Stimulated activated CD4-positive, alpha-beta T cell treated with anti-CD3 and anti-CD28 coated beads, Interleukin-1b, Interleukin-23, amount 100 ng/mL, for 48 hours (primary cell): ENCODE measurements around the gene ST3GAL4.
"Not testable (repeated sequence)": the region's sequence is repeated elsewhere in the genome, so short reads cannot be mapped to it uniquely, and the experiment has no call there.

ENCODE experiments used
- DNase-seq: peaks from one replicate; pipeline ENCODE4 v3.0.0-alpha.2; 2020

The ST3GAL4 gene

DNA sequence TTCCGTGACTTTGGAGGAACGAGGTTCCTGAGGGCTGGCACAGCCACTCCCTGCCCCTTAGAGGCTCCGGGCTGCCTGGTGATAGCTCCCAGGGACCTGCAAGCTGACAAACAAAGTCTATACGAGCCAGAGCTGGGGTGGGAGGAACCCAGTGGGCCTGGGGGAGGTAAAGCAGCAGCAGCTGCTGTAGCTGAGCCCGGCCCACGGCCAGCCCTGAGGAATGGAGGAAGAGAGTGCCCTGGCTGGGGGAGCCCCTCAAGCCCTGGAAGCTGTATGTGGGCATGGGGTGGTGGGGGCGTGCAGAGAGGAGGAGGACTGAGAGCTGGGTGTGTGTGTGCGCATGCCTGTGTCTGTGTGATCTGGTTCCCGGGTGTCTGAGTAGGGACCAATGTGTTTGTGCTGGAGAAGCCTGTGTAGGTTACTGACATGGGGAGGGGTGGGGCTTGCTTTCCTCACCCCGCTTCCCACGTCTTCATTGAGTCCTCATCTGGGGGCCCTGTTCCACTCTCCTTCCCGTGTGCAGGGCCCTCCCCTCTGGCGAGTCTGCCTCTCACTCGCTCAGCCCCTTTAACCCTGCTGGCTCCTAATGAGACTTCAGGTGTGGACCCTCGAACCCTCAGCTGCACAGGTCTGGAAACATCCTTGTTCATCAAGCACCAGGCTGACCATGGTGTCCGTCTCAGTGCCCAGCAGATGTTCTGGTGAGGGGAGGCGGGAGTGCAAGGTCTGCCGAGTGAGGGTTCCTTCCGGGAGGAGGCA lies 10.8 kb downstream of the ST3GAL4 start:
- DNase-seq: no peak

- not testable (repeated sequence) for DNase-seq
These were observed 11.6 kb downstream of the ST3GAL4 start for GRCh38 chr11:126366823-126367654.

DNA sequence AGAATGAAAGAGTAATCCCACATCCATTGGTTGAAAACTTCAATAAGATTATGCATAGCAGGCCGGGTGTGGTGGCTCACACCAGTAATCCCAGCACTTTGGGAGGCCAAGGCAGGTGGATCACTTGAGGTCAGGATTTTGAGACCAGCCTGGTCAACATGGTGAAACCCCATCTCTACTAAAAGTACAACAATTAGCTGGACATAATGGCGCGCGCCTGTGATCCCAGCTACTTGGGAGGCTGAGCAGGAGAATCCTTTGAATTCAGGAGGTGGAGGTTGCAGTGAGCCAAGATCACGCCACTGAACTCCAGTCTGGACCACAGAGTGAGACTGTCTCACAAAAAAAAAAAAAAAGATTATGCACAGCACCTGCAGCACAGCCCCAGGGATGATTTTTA lies 12.3 kb downstream of the ST3GAL4 start:
- DNase-seq: not testable (repeated sequence)

DNA sequence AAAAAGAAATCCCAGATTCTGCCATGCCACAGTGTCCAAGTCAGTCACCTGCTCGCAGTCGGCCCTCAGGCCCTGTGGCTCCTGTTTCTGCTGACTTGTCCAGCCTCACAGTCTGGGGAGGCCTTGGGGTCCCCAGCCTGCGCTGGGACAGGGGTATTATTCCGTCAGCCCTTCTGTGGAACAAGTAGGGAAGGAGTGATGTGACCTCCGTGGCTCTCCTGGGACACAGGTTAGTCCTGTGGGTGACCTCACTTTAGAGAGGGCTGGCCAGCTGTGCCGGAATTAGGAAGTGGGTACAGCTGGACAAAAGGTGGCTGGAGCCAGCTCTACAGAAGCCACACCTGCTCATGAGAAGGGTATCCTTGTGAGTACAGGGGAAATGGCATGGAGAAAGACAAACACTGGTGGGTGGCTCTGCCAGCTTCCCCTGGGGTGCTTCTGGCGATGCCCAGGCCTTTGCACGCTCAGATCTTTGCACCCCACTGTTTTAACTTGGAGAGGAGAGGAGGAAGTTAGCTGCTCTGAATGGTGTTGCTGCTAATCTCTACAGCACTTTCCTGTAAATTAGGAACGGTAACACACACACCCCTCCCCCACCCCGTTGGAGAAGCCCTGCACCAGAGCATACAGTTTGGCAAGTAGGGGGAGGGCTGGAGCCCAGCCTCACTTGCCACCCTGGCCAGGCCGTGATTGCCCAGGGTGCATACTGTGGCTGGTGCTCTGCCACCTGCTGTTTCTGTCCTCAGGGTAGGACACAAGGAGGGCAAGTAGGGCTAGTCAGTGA lies 13.0 kb downstream of the ST3GAL4 start:
- DNase-seq: not testable (repeated sequence)

DNA sequence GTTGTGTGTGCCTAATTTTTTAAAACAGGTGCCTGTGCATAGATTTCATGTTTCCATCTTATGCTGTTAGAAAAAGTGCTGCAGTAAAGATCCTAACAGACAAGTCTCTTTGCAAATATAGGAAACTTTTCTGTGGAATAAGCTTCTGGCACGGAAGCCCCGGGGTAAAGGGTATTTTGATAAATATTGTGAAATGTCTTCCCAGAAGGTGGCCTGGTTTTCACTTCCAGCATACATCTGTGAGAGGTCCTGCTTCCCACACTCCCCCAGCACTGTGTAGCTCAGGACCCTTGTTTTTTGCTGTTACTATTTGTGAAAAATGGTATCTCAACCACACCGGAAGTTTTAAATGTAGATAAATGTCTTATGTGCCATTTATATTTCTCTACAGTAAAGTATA lies 14.5 kb downstream of the ST3GAL4 start:
- DNase-seq: no peak

GRCh38 chr11:126371595-126371994 lies 16.1 kb downstream of the ST3GAL4 start:
- no peak for DNase-seq

DNA sequence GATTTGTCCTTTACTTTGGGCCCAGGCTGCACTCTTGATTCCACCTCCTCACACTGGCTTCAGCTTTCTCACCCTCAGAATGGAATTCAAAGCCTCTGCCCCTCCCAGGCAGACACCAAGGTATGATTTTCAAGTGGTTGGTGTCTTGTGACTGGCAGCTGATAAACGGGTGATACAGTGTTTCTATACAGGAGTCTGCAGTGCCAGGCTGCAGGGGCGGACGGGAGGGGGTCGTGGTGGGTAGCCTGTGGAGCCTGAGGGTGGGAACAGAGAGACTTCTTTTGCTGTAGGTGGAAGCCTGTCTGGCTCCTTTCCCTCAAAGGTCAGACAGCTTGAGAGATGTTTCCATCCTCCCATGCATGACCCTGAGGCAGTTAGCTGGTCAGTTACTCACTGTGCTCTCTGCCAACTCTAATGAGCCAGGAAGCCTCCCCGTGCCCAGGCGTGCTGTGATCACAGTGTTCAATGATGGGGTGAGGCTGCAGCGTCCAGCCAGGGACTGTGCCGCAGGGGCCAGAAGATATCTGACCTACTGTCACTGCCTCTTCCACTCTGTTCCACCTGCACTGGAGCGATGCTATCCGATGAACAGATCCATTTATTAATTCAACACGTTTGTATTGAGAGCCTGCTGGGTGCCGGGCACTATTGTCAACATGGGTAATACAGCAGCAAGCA lies 18.0 kb downstream of the ST3GAL4 start:
- DNase-seq: not testable (repeated sequence)

DNA sequence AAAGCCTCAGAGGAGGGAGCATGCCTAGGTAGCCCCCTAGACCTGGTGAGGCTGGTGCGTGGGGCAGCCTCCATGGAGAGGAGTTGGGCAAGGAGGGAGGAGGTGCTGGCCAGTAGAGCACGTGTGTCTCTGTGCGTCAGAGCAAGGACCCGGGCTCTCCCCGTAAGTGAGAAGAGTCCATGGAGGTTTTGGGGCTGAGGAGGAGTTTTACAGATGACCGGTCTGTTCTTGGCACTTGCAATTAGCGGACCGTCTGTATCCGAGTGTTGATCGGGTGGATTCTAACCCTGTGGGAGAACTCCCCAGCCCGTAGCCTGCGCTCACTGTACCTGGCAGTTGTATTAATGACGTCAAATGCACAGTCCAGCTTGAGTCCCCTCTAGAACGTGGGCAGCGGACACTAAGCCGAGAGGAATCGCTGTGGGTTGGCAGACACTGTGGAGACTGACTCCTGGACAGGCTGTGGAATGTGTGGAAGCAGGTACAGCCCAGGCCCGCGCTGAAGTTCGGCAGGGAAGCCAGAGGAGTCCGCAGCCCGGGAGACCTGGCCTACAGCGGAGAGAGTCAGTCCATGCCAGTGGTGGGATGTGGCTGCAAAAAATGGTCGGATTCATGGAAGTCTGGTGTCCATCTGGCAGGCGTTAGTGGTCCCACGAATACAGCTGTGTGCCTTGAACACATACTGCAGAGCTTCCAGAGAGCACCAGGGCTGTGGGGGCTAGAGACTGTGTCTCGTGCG lies 19.2 kb downstream of the ST3GAL4 start:
- not testable (repeated sequence) for DNase-seq

DNA sequence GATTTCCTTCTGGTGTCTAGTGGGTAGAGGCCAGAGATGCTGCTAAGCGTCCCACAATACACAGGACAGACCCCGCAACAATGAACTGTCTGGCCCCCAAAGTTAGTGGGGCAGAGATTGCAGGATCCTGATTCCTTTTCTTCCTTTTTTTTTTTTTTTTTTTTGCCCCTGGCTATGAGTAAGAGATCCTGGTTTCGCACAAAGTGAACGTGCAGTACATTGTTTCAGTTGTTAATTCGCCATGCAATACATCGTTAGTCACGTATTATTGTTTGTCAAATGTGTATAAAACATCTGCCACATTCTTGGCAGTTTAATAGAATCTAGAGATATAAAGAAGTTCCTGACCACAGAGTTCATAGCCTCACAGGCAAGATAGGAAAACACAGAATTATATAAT lies 20.2 kb downstream of the ST3GAL4 start:
- DNase-seq: no peak

GRCh38 chr11:126378763-126379162 lies 23.3 kb downstream of the ST3GAL4 start:
- no peak for DNase-seq

GRCh38 chr11:126380909-126381308 lies 25.4 kb downstream of the ST3GAL4 start:
- DNase-seq: no peak

DNA sequence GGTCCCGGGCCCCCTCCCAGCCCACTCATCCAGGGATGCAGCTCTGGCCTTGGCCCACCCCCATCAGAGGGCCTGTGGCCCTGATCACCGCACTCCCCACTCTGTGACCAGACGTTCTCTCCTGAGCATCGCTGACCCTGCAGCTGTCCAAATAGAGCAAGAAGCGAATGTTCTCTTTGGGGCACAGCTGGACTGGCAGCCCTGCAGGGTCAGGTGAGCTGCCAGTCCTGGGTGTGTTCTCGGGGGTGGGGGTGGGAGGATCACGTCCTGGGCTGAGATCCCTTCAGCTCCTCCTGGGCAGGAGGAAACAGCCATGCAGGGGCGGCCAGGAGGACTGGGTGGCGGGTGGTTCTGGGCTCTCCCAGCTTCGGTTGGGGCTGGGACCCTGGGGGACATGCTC lies 26.5 kb downstream of the ST3GAL4 start:
- not testable (repeated sequence) for DNase-seq

GRCh38 chr11:126382641-126383040 lies 27.2 kb downstream of the ST3GAL4 start:
- not testable (repeated sequence) for DNase-seq

GRCh38 chr11:126383339-126384335 lies 28.2 kb downstream of the ST3GAL4 start:
- no peak for DNase-seq

DNA sequence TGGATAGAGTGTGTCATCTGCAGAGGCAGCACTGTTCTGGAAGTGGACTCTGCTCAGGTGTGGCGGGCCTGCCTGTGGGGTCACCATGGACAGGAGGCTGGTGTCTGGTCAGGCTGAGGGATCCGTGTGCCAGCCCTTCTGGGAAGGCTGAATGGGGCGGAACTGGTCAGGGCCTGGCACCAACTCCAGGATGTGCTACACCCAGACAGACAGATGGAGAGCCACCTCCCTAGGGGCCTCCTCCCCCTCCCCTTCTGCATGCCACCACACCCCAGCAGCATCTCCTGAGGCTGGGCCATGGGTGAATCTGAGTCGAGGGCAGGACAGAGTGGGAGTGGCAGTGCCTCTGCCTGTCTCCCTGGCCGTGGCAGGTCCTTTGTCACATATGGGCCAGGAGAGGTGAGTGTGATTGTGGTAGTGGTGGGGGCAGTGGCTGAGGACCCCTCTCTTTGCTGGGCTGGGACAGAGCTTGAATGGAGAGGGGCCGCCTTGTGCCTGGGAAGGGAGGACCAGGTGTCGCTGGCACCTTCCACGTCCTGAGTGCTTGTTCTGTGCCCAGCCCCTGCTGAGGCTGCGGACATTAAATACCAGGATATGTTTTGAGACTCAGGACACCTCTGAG lies 29.1 kb downstream of the ST3GAL4 start:
- DNase-seq: no peak

DNA sequence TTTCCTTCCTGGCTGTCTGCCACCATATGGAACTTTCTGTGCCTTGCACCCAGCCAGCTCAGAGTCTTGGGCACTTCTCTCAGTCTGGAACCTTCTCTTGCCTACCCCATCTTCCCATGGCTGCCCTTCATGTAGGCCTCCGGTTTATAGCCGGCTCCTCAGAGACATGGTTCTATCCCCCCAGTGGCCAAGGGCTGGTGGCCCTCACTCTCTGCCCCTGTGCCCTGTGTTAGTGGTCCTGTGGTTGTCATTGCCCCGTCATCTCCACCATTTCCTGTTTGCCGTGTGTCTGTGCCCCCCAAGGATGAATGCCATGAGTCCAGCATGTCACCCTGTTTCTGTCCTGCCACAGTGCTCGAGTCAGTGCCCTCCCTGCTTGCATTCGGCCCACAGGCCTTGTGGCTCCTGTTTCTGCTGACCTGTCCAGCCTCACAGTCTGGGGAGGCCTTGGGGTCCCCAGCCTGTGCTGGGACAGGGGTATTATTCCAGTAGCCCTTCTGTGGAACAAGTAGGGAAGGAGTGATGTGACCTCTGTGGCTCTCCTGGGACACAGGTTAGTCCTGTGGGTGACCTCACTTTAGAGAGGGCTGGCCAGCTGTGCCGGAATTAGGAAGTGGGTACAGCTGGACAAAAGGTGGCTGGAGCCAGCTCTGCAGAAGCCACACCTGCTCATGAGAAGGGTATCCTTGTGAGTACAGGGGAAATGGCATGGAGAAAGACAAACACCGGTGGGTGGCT lies 30.7 kb downstream of the ST3GAL4 start:
- DNase-seq: no peak

GRCh38 chr11:126386729-126387071 lies 31.2 kb downstream of the ST3GAL4 start:
- DNase-seq: not testable (repeated sequence)

DNA sequence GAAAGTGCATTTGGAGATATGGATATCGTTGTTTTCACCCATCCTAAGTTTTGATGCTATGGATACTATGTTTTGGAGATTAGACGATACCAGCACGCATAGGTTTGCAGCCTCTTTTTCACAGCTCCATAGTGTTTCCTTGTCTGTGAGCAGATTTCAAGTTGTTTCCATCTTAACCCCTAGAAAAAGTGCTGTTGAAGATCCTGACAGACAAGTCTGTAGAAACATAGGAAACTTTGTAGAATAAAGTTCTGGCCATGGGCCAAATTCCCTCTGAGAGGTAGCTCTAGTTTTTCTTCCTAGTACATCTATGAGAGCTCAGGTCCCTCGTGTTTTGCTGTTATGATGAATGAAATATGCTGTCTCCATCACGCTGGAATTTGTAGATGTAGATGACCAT lies 32.4 kb downstream of the ST3GAL4 start:
- DNase-seq: no peak

- no peak for DNase-seq
These were observed 34.9 kb downstream of the ST3GAL4 start for GRCh38 chr11:126390272-126390867.
